IPS-18c (cell line): ENCODE results near the gene ANGPTL3.
"Not testable (repeated sequence)": the region's sequence is repeated elsewhere in the genome, so short reads cannot be mapped to it uniquely, and the experiment has no call there.

Experiments used
- H3K4me3 ChIP-seq: 2 replicates; pipeline ENCODE4 v1.7.0; 2013; ENCODE audit warnings: low read depth, mild to moderate bottlenecking, low read length, moderate library complexity; ENCODE audit not compliant: insufficient read depth
- H3K9me3 ChIP-seq: one replicate; pipeline ENCODE4 v1.6.1; 2013; ENCODE audit warnings: mild to moderate bottlenecking, low read length, moderate library complexity; ENCODE audit not compliant: control insufficient read depth, insufficient read depth

Gene ANGPTL3

GRCh38 chr1:62597281-62597680 lies at the start of gene ANGPTL3:
ANGPTL3 (plus strand) TSS chr1:62597520; CDS start chr1:62597567, 47 bp downstream.
- Histone ChIP-seq H3K4me3 (no peak within 1 kb of the TSS), H3K9me3 (no peaks in the 10 kb centered on the region)

DNA sequence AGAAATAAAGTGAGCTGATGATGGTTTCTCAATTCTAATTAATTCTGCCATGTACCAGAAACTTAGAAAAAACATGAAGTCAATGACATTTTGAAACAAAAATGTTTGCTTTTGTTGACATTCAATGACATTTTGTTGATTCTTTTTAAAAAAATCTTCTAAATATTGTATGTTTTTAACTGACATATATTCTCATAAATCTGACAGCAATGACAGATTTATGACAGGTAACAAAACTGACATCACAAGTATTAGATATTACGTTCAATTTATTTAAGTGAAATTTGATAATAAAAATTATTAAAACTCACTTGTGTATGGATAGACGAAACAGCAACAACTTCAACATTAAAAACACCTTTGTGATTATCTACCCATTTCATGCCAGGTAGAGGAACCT lies 36.0 kb upstream of the ANGPTL3 start:
- Histone ChIP-seq H3K9me3 (no peaks in the 10 kb centered on the region), H3K4me3 (no peak overlapping the region)

DNA sequence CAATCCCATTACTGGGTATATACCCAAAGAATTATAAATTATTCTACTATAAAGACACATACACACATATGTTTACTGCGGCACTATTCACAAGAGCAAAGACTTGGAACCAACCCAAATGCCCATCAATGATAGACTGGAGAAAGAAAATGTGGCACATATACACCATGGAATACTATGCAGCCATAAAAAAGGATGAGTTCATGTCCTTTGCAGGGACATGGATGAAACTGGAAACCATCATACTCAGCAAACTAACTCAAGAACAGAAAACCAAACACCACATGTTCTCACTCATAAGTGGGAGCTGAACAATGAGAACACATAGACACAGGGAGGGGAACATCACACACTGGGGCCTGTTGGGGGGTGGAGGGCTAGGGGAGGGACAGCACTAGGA lies 30.1 kb upstream of the ANGPTL3 start:
- not testable (repeated sequence) for H3K4me3 ChIP-seq, H3K9me3 ChIP-seq

DNA sequence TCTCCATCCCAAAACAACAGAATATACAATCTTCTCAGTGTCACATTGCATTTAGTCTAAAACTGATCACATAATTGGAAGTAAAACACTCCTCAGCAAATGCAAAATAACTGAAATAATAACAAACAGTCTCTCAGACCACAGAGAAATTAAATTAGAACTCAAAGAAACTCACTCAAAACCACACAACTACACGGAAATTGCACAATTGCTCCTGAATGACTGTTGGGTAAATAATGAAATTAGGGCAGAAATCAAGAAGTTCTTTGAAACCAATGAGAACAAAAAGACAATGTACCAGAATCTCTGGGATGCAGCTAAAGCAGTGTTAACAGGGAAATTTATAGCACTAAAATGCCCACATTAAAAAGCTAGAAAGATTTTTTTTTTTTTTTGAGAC lies 29.4 kb upstream of the ANGPTL3 start:
- H3K9me3 ChIP-seq, H3K4me3 ChIP-seq: not testable (repeated sequence)

DNA sequence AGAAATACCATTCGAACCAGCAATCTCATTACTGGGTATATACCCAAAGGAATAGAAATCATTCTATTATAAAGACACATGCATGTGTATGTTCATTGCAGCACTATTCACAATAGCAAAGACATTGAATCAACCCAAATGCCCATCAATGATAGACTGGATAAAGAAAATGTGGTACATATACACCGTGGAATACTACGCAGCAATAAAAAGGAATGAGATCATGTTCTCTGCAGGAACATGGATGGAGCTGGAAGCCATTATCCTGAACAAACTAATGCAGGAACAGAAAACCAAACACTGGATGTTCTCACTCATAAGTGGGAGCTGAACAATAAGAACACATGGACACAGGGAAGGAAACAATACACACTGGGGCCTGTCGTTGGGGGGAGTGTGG lies 25.8 kb upstream of the ANGPTL3 start:
- not testable (repeated sequence) for H3K4me3 ChIP-seq, H3K9me3 ChIP-seq

DNA sequence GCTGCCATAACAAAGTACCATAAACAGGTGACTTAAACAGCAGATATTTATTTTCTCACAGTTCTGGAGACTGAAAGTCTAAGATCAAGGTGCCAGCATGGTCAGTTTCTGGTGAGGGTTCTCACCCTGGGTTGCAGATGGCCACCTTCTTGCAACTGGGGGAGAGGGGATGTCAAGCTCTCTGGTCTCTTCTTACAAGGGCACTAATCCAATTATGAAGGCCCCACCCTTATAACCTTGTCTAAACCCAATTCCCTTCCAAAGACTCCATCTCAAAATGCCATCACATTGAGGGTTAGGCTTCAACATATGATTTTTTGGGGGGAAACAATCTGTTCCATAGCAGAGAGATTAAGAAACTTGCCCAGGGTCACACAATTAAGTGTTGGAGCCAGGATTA lies 24.8 kb upstream of the ANGPTL3 start:
- no peaks in the 10 kb centered on the region for H3K9me3 ChIP-seq
- no peak overlapping the region for H3K4me3 ChIP-seq

- Histone ChIP-seq H3K9me3 (no peaks in the 10 kb centered on the region), H3K4me3 (no peak overlapping the region)
Observed at GRCh38 chr1:62573675-62574074, 23.6 kb upstream of the ANGPTL3 start.

DNA sequence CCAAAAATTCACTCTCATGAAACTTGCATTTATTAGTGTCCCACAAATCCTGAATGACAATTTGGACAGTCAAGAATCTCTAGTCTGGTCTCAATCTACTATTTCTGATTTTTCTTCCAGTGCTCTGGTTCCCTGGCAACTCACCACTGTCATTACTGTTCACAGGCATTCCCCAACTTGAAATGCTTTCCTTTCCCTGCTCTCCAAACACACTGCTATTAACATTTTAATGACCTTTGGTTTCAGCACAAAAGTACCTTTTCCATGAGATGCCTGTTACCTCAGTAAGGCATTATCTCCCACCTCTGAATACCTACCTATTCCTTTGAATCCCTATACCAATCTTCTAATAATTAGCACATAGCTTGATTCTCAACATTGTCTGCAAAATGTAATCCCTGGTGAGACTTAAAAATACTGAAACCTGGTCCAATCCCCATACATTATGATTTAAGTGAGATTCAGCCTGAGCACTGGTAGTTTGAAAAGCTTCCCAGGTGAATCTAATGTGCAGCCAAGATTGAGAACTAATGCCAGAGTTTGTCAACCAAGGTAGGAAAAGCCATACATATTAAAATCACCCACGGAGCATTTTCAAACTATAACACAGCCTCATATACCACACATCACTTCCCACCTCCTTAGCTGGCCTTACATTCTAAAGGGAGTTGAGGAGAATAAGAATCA lies 11.7 kb upstream of the ANGPTL3 start:
- H3K4me3 ChIP-seq: no peak overlapping the region
- H3K9me3 ChIP-seq: no peaks in the 10 kb centered on the region

DNA sequence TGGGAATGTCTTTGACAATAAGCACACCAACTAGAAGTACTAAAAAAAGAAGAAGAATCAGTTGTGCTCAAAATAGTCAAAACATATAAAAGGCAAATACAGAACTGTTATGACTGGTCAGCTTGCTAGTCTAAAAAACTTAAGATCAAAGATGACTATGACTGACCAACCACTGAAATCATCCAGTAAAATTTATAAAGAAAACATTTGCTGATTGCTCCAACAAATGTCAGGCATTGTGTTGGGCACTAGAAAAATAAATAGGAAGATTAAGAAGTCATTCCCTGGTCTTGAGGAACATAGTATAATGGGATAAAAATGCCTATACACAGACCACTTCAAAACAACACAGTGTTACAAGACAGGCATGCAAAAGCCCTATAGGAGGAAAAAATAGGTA lies 9.3 kb upstream of the ANGPTL3 start:
- Histone ChIP-seq H3K4me3 (no peak overlapping the region), H3K9me3 (no peaks in the 10 kb centered on the region)

GRCh38 chr1:62589321-62589720 lies 8.0 kb upstream of the ANGPTL3 start:
- Histone ChIP-seq H3K9me3 (no peaks in the 10 kb centered on the region), H3K4me3 (no peak overlapping the region)

DNA sequence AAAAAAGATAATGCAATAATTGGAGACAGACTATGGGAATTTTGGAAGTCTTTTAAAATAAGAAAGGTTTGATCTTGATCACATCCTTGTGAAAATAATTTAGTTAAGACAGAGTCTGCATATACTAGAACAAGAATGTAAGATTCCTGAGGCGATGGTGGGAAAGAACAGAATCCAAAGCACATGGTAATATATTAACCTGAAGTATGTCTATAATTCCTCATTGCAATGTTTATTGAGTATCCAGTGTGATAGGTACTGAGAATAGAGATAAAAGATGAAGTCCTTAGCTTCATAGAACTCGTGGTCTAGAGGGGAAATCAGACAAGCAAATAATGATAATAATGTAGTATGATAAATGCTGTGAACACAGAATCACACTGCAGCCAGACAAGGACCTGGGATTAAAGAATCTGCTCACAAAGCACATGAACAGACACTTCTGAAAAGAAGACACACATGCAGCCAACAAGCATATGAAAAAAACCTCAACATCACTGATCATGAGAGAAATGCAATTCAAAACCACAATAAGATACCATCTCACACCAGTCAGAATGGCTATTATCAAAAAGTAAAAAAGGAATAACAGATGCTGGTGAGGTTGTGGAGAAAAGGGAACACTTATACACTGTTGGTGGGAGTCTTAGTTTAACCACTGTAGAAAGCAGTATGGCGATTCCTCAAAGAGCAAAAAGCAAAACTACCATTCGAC lies 6.9 kb upstream of the ANGPTL3 start:
- H3K9me3 ChIP-seq: no peaks in the 10 kb centered on the region
- no peak overlapping the region for H3K4me3 ChIP-seq

DNA sequence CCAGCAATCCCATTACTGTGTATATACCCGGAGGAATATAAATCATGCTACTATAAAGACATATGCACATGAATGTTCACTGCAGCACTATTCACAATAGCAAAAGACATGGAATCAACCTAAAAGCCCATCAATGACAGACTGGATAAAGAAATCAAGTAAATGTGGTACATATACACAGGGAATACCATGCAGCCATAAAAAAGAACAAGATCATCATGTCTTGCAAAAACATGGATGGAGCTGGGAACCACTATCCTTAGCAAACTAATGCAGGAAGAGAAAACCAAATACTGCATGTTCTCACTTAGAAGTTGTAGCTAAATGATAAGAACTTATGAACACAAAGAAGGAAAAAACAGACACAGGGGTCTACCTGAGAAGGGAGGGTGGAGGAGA lies 6.4 kb upstream of the ANGPTL3 start:
- Histone ChIP-seq H3K9me3 (no peaks in the 10 kb centered on the region), H3K4me3 (no peak overlapping the region)

DNA sequence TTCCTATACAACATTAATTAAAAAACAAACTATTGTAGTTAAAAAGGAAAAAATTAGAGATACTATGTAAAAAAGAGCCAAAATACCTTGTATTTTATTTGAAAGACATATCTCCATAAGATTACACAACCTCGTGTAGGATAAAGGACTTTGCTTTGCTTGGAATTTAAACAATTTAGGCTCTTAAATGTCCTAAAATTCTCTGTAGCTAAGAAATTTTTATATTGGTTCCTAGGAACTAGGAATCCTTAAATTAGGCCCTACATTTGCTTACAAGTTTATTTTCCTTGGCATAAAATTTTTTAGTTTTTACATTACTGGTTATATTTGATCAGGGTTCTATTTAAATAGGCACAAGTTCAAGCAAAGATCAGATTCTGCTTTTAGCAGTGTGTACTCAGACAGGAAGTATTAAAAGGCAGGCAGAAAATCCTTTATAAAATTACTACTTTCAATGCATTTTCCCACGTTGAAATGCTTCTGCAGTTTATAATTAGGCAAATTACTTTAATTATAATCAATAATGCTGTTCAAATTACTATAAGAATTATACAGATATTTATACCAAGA lies 3.4 kb upstream of the ANGPTL3 start:
- H3K9me3 ChIP-seq: no peaks in the 10 kb centered on the region
- no peak overlapping the region for H3K4me3 ChIP-seq

DNA sequence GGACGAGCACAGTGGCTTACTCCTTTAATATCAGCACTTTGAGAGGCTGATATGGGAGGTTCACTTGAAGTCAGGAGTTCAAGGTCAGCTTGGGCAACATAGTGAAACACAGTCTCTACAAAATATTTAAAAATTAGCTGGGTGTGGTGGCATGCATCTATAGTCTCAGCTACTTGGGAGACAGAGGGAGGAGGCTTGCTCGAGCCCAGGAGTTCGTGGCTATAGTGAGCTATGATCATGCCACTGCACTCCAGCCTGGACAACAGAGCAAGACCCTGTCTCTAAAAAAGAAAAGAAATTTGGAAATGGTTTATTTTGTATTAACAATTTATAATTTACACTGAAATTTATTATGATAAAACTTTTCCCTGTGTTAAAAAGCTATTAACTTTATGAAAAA lies 1.7 kb upstream of the ANGPTL3 start:
- no peak overlapping the region for H3K4me3 ChIP-seq
- H3K9me3 ChIP-seq: no peaks in the 10 kb centered on the region

DNA sequence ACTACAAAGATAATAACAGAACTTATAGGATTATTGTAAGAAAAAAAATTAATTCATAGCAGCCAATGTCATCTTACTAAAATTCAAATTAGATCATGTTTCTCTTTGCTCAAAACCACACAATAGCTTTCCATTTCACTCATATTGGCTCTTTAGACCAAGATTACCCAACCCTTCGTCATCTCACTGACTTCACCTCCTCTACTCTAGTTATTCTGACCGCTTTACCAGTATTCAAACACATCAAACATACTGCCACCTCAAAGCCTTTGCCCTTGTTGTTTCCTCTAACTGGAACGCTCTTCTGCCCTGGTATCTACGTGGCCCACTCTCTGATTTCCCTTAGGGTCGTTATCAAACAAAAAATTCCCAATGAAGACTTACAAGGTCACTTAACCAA lies 1.7 kb downstream of the ANGPTL3 start:
- Histone ChIP-seq H3K9me3 (no peaks in the 10 kb centered on the region), H3K4me3 (no peak overlapping the region)

DNA sequence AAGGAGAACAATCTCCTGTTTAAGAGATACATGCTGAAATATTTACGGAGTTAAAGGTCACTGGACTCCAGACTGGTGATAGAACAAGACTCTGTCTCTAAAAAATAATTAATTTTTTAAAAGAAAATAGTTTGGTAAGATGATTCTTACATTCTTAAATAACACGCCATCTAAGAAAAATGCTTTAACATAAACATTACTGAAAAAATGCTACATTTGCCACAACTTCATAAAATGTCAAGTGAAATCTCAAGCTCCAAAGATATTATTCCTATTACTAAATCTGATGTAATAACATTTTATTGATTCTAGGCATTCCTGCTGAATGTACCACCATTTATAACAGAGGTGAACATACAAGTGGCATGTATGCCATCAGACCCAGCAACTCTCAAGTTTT lies 4.1 kb downstream of the ANGPTL3 start:
- Histone ChIP-seq H3K9me3 (no peaks in the 10 kb centered on the region), H3K4me3 (no peak overlapping the region)

- no peaks in the 10 kb centered on the region for H3K9me3 ChIP-seq
- no peak overlapping the region for H3K4me3 ChIP-seq
Observed at GRCh38 chr1:62608905-62609304, 11.6 kb downstream of the ANGPTL3 start.

- not testable (repeated sequence) for H3K4me3 ChIP-seq, H3K9me3 ChIP-seq
Observed at GRCh38 chr1:62610588-62610987, 13.3 kb downstream of the ANGPTL3 start.
